ENCODE measurements around the gene IFFO2. TPM values are rescaled to one million over a fixed set of nuclear protein-coding genes. Genes with fewer than 3 reads are reported as not detected.

Gene IFFO2
- total and polyA plus RNA-seq, 2 donors (not counting 1 experiment from before 2014, with no cell fraction given) = 5.8 to 10.4 TPM

- Histone ChIP-seq H2AFZ (ENCODE audit: low read length) (no peak overlapping the region), H3K27me3 (ENCODE audit: control insufficient read depth, insufficient read depth, low read length) (no peaks in the 10 kb centered on the region), H3K36me3 (ENCODE audit: control insufficient read depth, insufficient read depth, low read length) (peaks cover 3% of the 10 kb centered on the region), H4K20me1 (ENCODE audit: control insufficient read depth, extremely low read depth, insufficient read depth, low read length) (no peaks in the 10 kb centered on the region), H3K9ac (ENCODE audit: insufficient read depth, low read length) (no peak overlapping the region), H3K27ac (ENCODE audit: insufficient read depth, low read length) (no peak overlapping the region), H3K9me3 (ENCODE audit: control insufficient read depth, insufficient read depth, low read depth, low read length) (no peaks in the 10 kb centered on the region), H3K79me2 (ENCODE audit: control insufficient read depth, insufficient read depth, low read length) (peaks cover 73% of the 10 kb centered on the region), H3K4me1 (ENCODE audit: control insufficient read depth, extremely low read depth, insufficient read depth, low read length) (peaks cover 39% of the 10 kb centered on the region), H3K4me3 (replicated peaks in 1 of 4; ENCODE audit: control extremely low read depth in 1 of 4, insufficient read depth in 1 of 4, low read depth in 3 of 4, low read length in 4 of 4) (no peak overlapping the region), H3K4me2 (ENCODE audit: extremely low read depth, insufficient read depth, low read length) (no peak overlapping the region)
- DNase-seq (ENCODE audit: low read depth in 2 of 2) = no peak
- TF ChIP-seq EZH2 (IDR thresholded peaks at IDR 0.05; ENCODE audit: low read length, missing control alignments) (no peak), CTCF (conservative IDR thresholded peaks at IDR 0.05 in 1 of 2, IDR thresholded peaks at IDR 0.05 in 1 of 2; ENCODE audit: low read depth in 1 of 2, low read length in 2 of 2) (no peak)
Measured at GRCh38 chr1:18943162-18943561, 13.3 kb downstream of the IFFO2 start.

- H3K9me3 ChIP-seq (ENCODE audit: control insufficient read depth, insufficient read depth, low read depth, low read length) = no peaks in the 10 kb centered on the region
- TF ChIP-seq CTCF (conservative IDR thresholded peaks at IDR 0.05 in 1 of 2, IDR thresholded peaks at IDR 0.05 in 1 of 2; ENCODE audit: low read depth in 1 of 2, low read length in 2 of 2) = no peak
- TF ChIP-seq EZH2 (IDR thresholded peaks at IDR 0.05; ENCODE audit: low read length, missing control alignments) = no peak
- no peak overlapping the region for H3K4me3 ChIP-seq (replicated peaks in 1 of 4; ENCODE audit: control extremely low read depth in 1 of 4, insufficient read depth in 1 of 4, low read depth in 3 of 4, low read length in 4 of 4)
- no peaks in the 10 kb centered on the region for H4K20me1 ChIP-seq (ENCODE audit: control insufficient read depth, extremely low read depth, insufficient read depth, low read length)
- peaks cover 3% of the 10 kb centered on the region for H3K36me3 ChIP-seq (ENCODE audit: control insufficient read depth, insufficient read depth, low read length)
- DNase-seq (ENCODE audit: low read depth in 2 of 2) = no peak
- no peak overlapping the region for H3K4me2 ChIP-seq (ENCODE audit: extremely low read depth, insufficient read depth, low read length)
- peaks cover 38% of the 10 kb centered on the region for H3K4me1 ChIP-seq (ENCODE audit: control insufficient read depth, extremely low read depth, insufficient read depth, low read length)
- H3K27me3 ChIP-seq (ENCODE audit: control insufficient read depth, insufficient read depth, low read length) = no peaks in the 10 kb centered on the region
- H3K27ac ChIP-seq (ENCODE audit: insufficient read depth, low read length) = no peak overlapping the region
- H3K9ac ChIP-seq (ENCODE audit: insufficient read depth, low read length) = no peak overlapping the region
- H3K79me2 ChIP-seq (ENCODE audit: control insufficient read depth, insufficient read depth, low read length) = peaks cover 68% of the 10 kb centered on the region
- H2AFZ ChIP-seq (ENCODE audit: low read length) = no peak overlapping the region
Measured at GRCh38 chr1:18942340-18942739, 14.1 kb downstream of the IFFO2 start.

GRCh38 chr1:18941221-18942141, 15.0 kb downstream of the IFFO2 start:
- DNase-seq (ENCODE audit: low read depth in 2 of 2) = peak; percentile 94 to 98
- H3K27ac ChIP-seq (ENCODE audit: insufficient read depth, low read length) = no peak overlapping the region

More at GRCh38 chr1:18941221-18942141, 15.0 kb downstream of the IFFO2 start:
- no peak overlapping the region for H2AFZ ChIP-seq (ENCODE audit: low read length)
- no peak overlapping the region for H3K9ac ChIP-seq (ENCODE audit: insufficient read depth, low read length)
- peaks cover 63% of the 10 kb centered on the region for H3K79me2 ChIP-seq (ENCODE audit: control insufficient read depth, insufficient read depth, low read length)
- H4K20me1 ChIP-seq (ENCODE audit: control insufficient read depth, extremely low read depth, insufficient read depth, low read length) = no peaks in the 10 kb centered on the region
- peaks cover 3% of the 10 kb centered on the region for H3K36me3 ChIP-seq (ENCODE audit: control insufficient read depth, insufficient read depth, low read length)
- TF ChIP-seq CTCF (conservative IDR thresholded peaks at IDR 0.05 in 1 of 2, IDR thresholded peaks at IDR 0.05 in 1 of 2; ENCODE audit: low read depth in 1 of 2, low read length in 2 of 2) (no peak), EZH2 (IDR thresholded peaks at IDR 0.05; ENCODE audit: low read length, missing control alignments) (no peak)
- no peak overlapping the region for H3K4me3 ChIP-seq (replicated peaks in 1 of 4; ENCODE audit: control extremely low read depth in 1 of 4, insufficient read depth in 1 of 4, low read depth in 3 of 4, low read length in 4 of 4)
- H3K4me2 ChIP-seq (ENCODE audit: extremely low read depth, insufficient read depth, low read length) = no peak overlapping the region
- H3K27me3 ChIP-seq (ENCODE audit: control insufficient read depth, insufficient read depth, low read length) = no peaks in the 10 kb centered on the region
- H3K4me1 ChIP-seq (ENCODE audit: control insufficient read depth, extremely low read depth, insufficient read depth, low read length) = peaks cover 35% of the 10 kb centered on the region
- H3K9me3 ChIP-seq (ENCODE audit: control insufficient read depth, insufficient read depth, low read depth, low read length) = no peaks in the 10 kb centered on the region
